H1 (cell line): ENCODE measurements around the gene COL26A1. TPM values are rescaled to one million over a fixed set of nuclear protein-coding genes. Genes with fewer than 3 reads are reported as not detected.

ENCODE experiments used
- CTCF ChIA-PET: fragments of 300-600 bp; sonication (Branson Sonifier 250); formaldehyde crosslinking; loops from one replicate; lab custom pipeline; 2021; ENCODE audit not compliant: partially characterized antibody; lab: Charles Lee
- POLR2A ChIA-PET: fragments of 300-600 bp; sonication (Branson Sonifier 250); formaldehyde crosslinking; loops from one replicate; lab custom pipeline; 2021; ENCODE audit warnings: inconsistent platforms; ENCODE audit not compliant: partially characterized antibody; lab: Charles Lee
- DNase-seq, 2 experiments: peaks; one replicate each; pipeline versions ENCODE4 v3.0.0 to v3.0.0-alpha.2; 2010 to 2022; ENCODE audit warnings: low spot score in 2 of 2, low read depth in 1 of 2, mixed read lengths in 1 of 2
- FAIRE-seq: peaks from 2 replicates; lab custom pipeline; 2011; peaks lifted over from hg19 to GRCh38; lab: Jason Lieb, UNC
- H2AFZ ChIP-seq: 2 replicates; pipeline ENCODE4 v1.8.1; 2012; ENCODE audit warnings: low read length, inconsistent platforms
- H2AK5ac ChIP-seq: 2 replicates; pipeline ENCODE4 v1.6.1; 2013; ENCODE audit warnings: low read depth, low read length
- H2BK120ac ChIP-seq: replicated peaks from 2 replicates; pipeline ENCODE3; 2013; ENCODE audit warnings: low read depth, low read length, inconsistent platforms
- H2BK12ac ChIP-seq: 2 replicates; pipeline ENCODE4 v1.6.1; 2013; ENCODE audit warnings: low read depth, low read length
- H2BK15ac ChIP-seq: 2 replicates; pipeline ENCODE4 v1.6.1; 2013; ENCODE audit warnings: low read length
- H2BK20ac ChIP-seq: 2 replicates; pipeline ENCODE4 v1.6.1; 2013; ENCODE audit warnings: low read length
- H2BK5ac ChIP-seq: 2 replicates; pipeline ENCODE4 v1.6.1; 2013; ENCODE audit warnings: low read depth, low read length
- H3K14ac ChIP-seq: 2 replicates; pipeline ENCODE4 v1.6.1; 2013; ENCODE audit warnings: inconsistent platforms; ENCODE audit not compliant: insufficient read length
- H3K18ac ChIP-seq: 2 replicates; pipeline ENCODE4 v1.6.1; 2013; ENCODE audit warnings: low read length; ENCODE audit errors: extremely low read depth
- H3K23ac ChIP-seq: 2 replicates; pipeline ENCODE4 v1.6.1; 2013; ENCODE audit warnings: inconsistent platforms; ENCODE audit not compliant: insufficient read length
- H3K23me2 ChIP-seq: 2 replicates; pipeline ENCODE4 v1.6.1; 2013; ENCODE audit warnings: low read depth, low read length
- H3K27ac ChIP-seq: 2 replicates; pipeline ENCODE4 v1.6.1; 2011; ENCODE audit warnings: low read depth, low read length, inconsistent platforms
- H3K27me3 ChIP-seq, 4 experiments: replicated peaks in 1 of 4; 1 replicate in 1 of 4; 2 replicates in 3 of 4; pipeline versions ENCODE4 v1.6.1 to v1.8.1; 2011 to 2013; ENCODE audit warnings: low read length in 3 of 4, mild to moderate bottlenecking in 3 of 4, inconsistent platforms in 2 of 4, mixed read lengths in 2 of 4, moderate library complexity in 1 of 4; ENCODE audit not compliant: control insufficient read depth in 3 of 4, insufficient read depth in 3 of 4; ENCODE audit errors: extremely low read depth in 1 of 4
- H3K36me3 ChIP-seq, 4 experiments: 2 replicates each; pipeline versions ENCODE4 v1.6.1 to v1.8.1; 2011 to 2013; ENCODE audit warnings: mild to moderate bottlenecking in 4 of 4, low read length in 3 of 4, moderate library complexity in 2 of 4, control low read depth in 1 of 4, inconsistent platforms in 1 of 4; ENCODE audit not compliant: insufficient read depth in 4 of 4, control insufficient read depth in 2 of 4
- H3K4ac ChIP-seq: replicated peaks from 2 replicates; pipeline ENCODE3; 2013; ENCODE audit warnings: low read length, low read depth, mixed read lengths, inconsistent platforms; ENCODE audit not compliant: insufficient read length
- H3K4me1 ChIP-seq, 4 experiments: replicated peaks in 1 of 4; 1 replicate in 1 of 4; 2 replicates in 3 of 4; pipeline versions ENCODE4 v1.6.1 to v1.8.1; 2011 to 2013; ENCODE audit warnings: low read length in 3 of 4, inconsistent platforms in 2 of 4, mixed read lengths in 1 of 4; ENCODE audit not compliant: insufficient read depth in 4 of 4, control insufficient read depth in 3 of 4
- H3K4me2 ChIP-seq, 2 experiments: 2 replicates each; pipeline versions ENCODE4 v1.6.1 to v1.8.1; 2011 to 2013; ENCODE audit warnings: low read depth in 2 of 2, low read length in 2 of 2, control low read depth in 1 of 2, inconsistent platforms in 1 of 2, mild to moderate bottlenecking in 1 of 2; ENCODE audit not compliant: insufficient read depth in 1 of 2
- H3K4me3 ChIP-seq, 4 experiments: fragments of 200-600, 300-600 bp in 1 of 4; sonication (generic), shearing (Covaris generic), sonication (Bioruptor Twin) in 1 of 4; 2 replicates each; pipeline versions ENCODE4 v1.5.1 to v1.8.1; 2011 to 2016; ENCODE audit warnings: low read length in 4 of 4, low read depth in 3 of 4, control low read depth in 2 of 4, inconsistent platforms in 2 of 4, mild to moderate bottlenecking in 2 of 4, mixed read lengths in 1 of 4, moderate library complexity in 1 of 4; ENCODE audit not compliant: insufficient read depth in 2 of 4; ENCODE audit errors: extremely low read depth in 1 of 4
- H3K56ac ChIP-seq: replicated peaks from 2 replicates; pipeline ENCODE3; 2013; ENCODE audit warnings: low read depth, mild to moderate bottlenecking, mixed read lengths, low read length, inconsistent platforms; ENCODE audit not compliant: insufficient read length
- H3K79me1 ChIP-seq: 2 replicates; pipeline ENCODE4 v1.6.1; 2013; ENCODE audit warnings: low read depth, low read length, control low read depth
- H3K79me2 ChIP-seq, 2 experiments: 2 replicates each; pipeline versions ENCODE4 v1.6.1 to v1.8.1; 2012 to 2013; ENCODE audit warnings: low read length in 2 of 2, mild to moderate bottlenecking in 2 of 2, inconsistent platforms in 1 of 2; ENCODE audit not compliant: insufficient read depth in 2 of 2, control insufficient read depth in 1 of 2
- H3K9ac ChIP-seq, 4 experiments: replicated peaks in 1 of 4; 1 replicate in 1 of 4; 2 replicates in 3 of 4; pipeline versions ENCODE4 v1.6.1 to v1.8.1; 2011 to 2013; ENCODE audit warnings: low read depth in 3 of 4, low read length in 3 of 4, control low read depth in 2 of 4, mild to moderate bottlenecking in 2 of 4, moderate library complexity in 2 of 4, inconsistent platforms in 1 of 4; ENCODE audit errors: extremely low read depth in 1 of 4
- H3K9me3 ChIP-seq, 2 experiments: 2 replicates each; pipeline versions ENCODE4 v1.6.1 to v1.8.1; 2012 to 2013; ENCODE audit warnings: mild to moderate bottlenecking in 2 of 2, moderate library complexity in 2 of 2, control low read depth in 1 of 2, inconsistent platforms in 1 of 2, low read depth in 1 of 2, low read length in 1 of 2, mixed read lengths in 1 of 2; ENCODE audit not compliant: insufficient read depth in 2 of 2
- H4K20me1 ChIP-seq, 2 experiments: replicated peaks in 1 of 2; 2 replicates each; pipeline versions ENCODE3 to v1.8.1; 2011 to 2013; ENCODE audit warnings: inconsistent platforms in 2 of 2, low read length in 2 of 2, mild to moderate bottlenecking in 1 of 2; ENCODE audit not compliant: insufficient read depth in 2 of 2, control insufficient read depth in 1 of 2
- H4K5ac ChIP-seq: 2 replicates; pipeline ENCODE4 v1.6.1; 2013; ENCODE audit warnings: low read length, low read depth, mixed read lengths, inconsistent platforms; ENCODE audit not compliant: insufficient read length
- H4K8ac ChIP-seq: 2 replicates; pipeline ENCODE4 v1.8.0; 2013; ENCODE audit warnings: mild to moderate bottlenecking, moderate library complexity, low read length, inconsistent platforms; ENCODE audit not compliant: insufficient read depth; ENCODE audit errors: extremely low read depth
- H4K91ac ChIP-seq: replicated peaks from 2 replicates; pipeline ENCODE3; 2013; ENCODE audit warnings: low read length, mixed read lengths, inconsistent platforms; ENCODE audit not compliant: insufficient read length
- polyA plus RNA-seq, 7 experiments: library from polyadenylated mRNA; depleted of rRNA in 3 of 7; stranded (reverse) in 5 of 7; unstranded in 2 of 7; fragments of >200 nt in 5 of 7; fragments of 200-250 nt in 2 of 7; gene quantifications; 1 replicate in 5 of 7; 2 replicates in 1 of 7; 4 replicates in 1 of 7; pipeline versions ENCODE4 v1.2.1 to v1.2.3, GENCODE V29; 2011 to 2013; ENCODE audit warnings: missing spikeins in 2 of 7, mixed read lengths in 2 of 7
- total RNA-seq: library from RNA; stranded (reverse); fragmentation: NEBNext Ultra II Directional; extraction: Animal tissue kit (Norgen Biotek cat#: 25700); gene quantifications from 2 replicates; pipeline ENCODE4 v1.2.1, GENCODE V29; 2021

Gene COL26A1
- total and polyA plus RNA-seq, 2 of the 8 experiments (the other 6 are each of a cell fraction or from before 2014, with no cell fraction given) = 51.1 to 68.8 TPM

DNA sequence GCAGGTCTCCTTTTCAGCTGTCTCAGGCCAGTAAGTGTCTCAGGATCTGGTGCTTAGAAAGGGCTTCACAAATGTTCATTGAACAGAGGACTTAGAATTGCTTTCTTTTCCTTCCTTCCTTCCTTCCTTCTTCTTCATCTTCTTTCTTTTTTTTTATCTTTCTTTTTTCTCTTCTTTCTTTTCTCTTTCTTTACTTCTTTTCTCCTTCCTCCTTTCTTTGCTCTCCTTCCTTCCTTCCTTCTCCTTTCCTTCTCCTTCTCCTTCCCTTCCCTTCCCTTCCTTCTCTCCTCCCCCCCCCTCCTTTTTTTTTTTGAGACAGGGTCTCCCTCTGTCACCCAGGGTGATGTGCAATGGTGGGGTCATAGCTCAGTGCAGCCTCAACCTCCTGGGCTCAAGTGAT, 34.6 kb downstream of the COL26A1 start:
- CTCF ChIA-PET = interaction anchor here (1.2 to 32.6 kb wide), 7 partner anchors 10 to 47 kb away, joined by 3 to 728 read pairs (median 5); partner anchors contain the start of gene COL26A1
- no peak overlapping the region for H4K8ac ChIP-seq
- H3K4me2 ChIP-seq = no peak overlapping the region
- H3K79me1 ChIP-seq = peaks cover 5% of the 10 kb centered on the region
- no peak for FAIRE-seq
- H2AFZ ChIP-seq = no peak overlapping the region
- no peaks in the 10 kb centered on the region for H3K36me3 ChIP-seq
- no peaks in the 10 kb centered on the region for H3K9me3 ChIP-seq
- H2BK12ac ChIP-seq = 0 out of 2 replicates have a peak overlapping the region, but pooled peaks have one; percentile 29
- no peak overlapping the region for H4K91ac ChIP-seq
- H3K14ac ChIP-seq = no peak overlapping the region
- no peaks in the 10 kb centered on the region for H4K20me1 ChIP-seq
- H3K18ac ChIP-seq = peak overlapping the region; percentile 38; the same call in 1 of the 2 replicates
- H2BK15ac ChIP-seq = no peak overlapping the region
- 0 out of 2 replicates have a peak overlapping the region, but pooled peaks have one; percentile 63 for H2BK5ac ChIP-seq
- H3K27me3 ChIP-seq = no peaks in the 10 kb centered on the region
- no peak overlapping the region for H3K23ac ChIP-seq
- H2BK120ac ChIP-seq = no peak overlapping the region
- H3K4me3 ChIP-seq = no peak overlapping the region
- H3K27ac ChIP-seq = no peak overlapping the region
- H2AK5ac ChIP-seq = peak overlapping the region; percentile 11
- no peak overlapping the region for H3K4ac ChIP-seq
- no peak overlapping the region for H3K56ac ChIP-seq
- H3K9ac ChIP-seq = no peak overlapping the region
- no peaks in the 10 kb centered on the region for H3K23me2 ChIP-seq
- no peak overlapping the region for H4K5ac ChIP-seq
- no peak for DNase-seq
- H2BK20ac ChIP-seq = no peak overlapping the region
- peaks cover 12 to 28% (median 18%) of the 10 kb centered on the region in 4 experiments for H3K4me1 ChIP-seq
- peaks cover 0 to 33% of the 10 kb centered on the region in 2 experiments; a peak in 2 of 4 replicates for H3K79me2 ChIP-seq
- POLR2A ChIA-PET = interaction anchor here (1.0 to 4.1 kb wide), 4 partner anchors 12 to 34 kb away, joined by 3 to 15 read pairs (median 6); partner anchors contain the start of gene COL26A1
